Fibroblast of villous mesenchyme (primary cell): ENCODE data around the gene SEC62. TPM values are rescaled to one million over a fixed set of nuclear protein-coding genes. Genes with fewer than 3 reads are reported as not detected.

ENCODE experiments used
- DNase-seq: peaks from one replicate; pipeline ENCODE4 v3.0.0-alpha.2; 2010; ENCODE audit warnings: low read depth
- H3K4me3 ChIP-seq: 2 replicates; pipeline ENCODE4 v1.5.1; 2011; ENCODE audit warnings: low read depth, mild to moderate bottlenecking, low read length
- total RNA-seq: library from RNA; depleted of rRNA; stranded (reverse); fragments of >200 nt; gene quantifications from 2 replicates; pipeline ENCODE4 v1.2.3, GENCODE V29; 2012
- TF ChIP-seq, protein P1 (sequence below): IDR thresholded peaks from 2 replicates; pipeline ENCODE4 v1.5.1; 2012; ENCODE audit warnings: low read depth, mild to moderate bottlenecking, low read length; ENCODE audit not compliant: insufficient read depth

Gene SEC62, protein sequence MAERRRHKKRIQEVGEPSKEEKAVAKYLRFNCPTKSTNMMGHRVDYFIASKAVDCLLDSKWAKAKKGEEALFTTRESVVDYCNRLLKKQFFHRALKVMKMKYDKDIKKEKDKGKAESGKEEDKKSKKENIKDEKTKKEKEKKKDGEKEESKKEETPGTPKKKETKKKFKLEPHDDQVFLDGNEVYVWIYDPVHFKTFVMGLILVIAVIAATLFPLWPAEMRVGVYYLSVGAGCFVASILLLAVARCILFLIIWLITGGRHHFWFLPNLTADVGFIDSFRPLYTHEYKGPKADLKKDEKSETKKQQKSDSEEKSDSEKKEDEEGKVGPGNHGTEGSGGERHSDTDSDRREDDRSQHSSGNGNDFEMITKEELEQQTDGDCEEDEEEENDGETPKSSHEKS
- total RNA-seq, result 27.7 and 47.9 TPM in 2 replicates

DNA sequence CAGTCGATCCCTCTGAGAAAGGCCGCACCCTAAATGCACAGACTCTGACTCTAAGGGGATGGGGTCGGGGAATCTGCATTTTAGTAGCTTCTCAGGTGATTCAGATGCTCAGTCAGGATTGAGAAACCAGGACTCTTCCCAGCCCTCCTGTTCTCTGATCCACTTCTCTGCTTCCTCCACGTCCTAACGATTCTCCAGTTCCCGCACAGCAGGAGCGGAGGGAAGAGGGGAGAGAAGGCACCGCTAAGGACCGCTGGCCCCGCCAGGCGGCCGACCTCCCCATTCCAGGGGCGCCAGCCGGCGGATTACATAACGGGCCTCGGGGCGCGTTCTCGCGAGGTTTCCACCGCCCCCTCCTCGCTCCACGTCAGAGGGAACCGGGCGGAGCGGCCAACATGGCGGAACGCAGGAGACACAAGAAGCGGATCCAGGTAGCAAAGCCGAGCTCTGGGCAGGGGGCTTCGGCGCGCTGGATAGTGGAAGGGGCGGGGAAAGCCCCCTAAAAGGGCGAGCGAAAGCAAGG, at the start of gene SEC62:
TSS of gene SEC62 (plus strand) at position 380 of the 523 bp plus-strand sequence. CDS start at position 396, 16 bp downstream.
- TF ChIP-seq, protein P1, sequence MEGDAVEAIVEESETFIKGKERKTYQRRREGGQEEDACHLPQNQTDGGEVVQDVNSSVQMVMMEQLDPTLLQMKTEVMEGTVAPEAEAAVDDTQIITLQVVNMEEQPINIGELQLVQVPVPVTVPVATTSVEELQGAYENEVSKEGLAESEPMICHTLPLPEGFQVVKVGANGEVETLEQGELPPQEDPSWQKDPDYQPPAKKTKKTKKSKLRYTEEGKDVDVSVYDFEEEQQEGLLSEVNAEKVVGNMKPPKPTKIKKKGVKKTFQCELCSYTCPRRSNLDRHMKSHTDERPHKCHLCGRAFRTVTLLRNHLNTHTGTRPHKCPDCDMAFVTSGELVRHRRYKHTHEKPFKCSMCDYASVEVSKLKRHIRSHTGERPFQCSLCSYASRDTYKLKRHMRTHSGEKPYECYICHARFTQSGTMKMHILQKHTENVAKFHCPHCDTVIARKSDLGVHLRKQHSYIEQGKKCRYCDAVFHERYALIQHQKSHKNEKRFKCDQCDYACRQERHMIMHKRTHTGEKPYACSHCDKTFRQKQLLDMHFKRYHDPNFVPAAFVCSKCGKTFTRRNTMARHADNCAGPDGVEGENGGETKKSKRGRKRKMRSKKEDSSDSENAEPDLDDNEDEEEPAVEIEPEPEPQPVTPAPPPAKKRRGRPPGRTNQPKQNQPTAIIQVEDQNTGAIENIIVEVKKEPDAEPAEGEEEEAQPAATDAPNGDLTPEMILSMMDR, result peak; percentile 35
- DNase-seq, result peak; percentile 93
- H3K4me3 ChIP-seq, result peak within 1 kb of the TSS; percentile 85

DNA sequence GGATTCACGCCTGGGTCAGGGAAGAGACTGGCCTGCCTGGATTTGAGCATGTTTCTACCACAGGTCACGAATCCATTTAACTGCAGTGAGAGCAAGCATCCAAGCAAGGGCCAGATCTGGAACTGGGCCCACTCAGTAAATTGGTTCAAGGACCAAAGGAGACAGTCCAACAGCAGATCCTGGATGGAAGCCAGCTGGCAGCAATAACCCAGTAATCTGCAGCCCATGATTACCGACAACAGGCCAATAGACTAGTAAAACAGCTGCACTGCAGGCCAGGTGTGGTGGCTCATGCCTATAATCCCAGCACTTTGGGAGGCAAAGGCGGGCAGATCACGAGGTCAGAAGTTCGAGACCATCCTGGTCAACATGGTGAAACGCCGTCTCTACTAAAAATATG, 43.4 kb upstream of the SEC62 start:
- H3K4me3 ChIP-seq, result no peak overlapping the region
- no peak for DNase-seq
- TF ChIP-seq, protein P1, result no peak

DNA sequence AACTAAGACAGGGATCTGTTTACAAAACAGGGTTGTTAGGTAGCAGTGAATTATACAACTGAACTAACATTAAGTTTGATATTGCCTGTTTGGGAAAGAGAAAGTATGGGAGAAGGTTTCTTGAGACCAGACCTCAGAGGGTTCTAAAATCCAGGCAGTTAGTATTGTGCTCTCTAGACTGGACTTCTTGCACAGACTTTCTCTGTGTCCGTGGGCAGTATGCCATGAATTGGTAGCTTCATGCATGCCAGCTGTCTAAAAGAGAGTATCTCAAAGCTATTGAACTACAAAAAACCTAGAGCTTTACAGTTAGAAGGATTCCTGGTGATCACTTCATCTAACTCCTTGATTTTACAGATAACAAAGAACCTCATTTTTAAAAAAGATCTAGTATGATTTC, 42.8 kb upstream of the SEC62 start:
- TF ChIP-seq, protein P1, result no peak
- no peak overlapping the region for H3K4me3 ChIP-seq
- no peak for DNase-seq

DNA sequence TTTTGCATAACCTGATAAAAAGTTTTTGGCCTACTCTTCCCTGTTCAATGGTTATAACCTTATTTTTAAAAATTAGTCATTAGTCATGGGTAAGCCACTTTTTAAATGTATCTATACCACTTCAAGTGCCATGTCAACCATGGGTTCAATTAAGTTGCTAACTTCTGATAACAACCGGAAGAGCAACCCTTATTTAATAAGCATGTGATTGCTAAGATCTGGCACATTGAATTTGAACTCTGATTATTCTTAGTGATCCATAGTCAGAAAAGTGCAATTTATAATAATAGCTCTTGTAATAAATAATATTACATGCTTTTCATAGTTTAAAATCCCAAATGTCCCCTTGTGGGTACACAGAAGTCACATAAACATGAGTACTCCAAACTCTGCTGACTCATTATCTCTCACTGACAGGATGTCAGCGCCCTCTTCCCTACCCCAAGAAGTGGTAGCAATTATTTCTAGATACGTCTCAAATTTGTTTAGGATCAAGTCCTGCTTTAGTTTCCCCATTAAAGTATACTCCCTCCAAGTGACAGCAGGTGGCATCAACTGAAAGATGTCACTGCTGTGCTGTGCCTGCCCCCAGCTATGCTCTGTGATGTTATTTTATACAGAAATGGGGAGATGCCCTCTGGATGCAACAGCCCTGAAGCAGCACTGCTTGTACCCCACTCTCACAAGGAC, 36.6 kb upstream of the SEC62 start:
- DNase-seq, result no peak
- TF ChIP-seq, protein P1, result no peak
- no peak overlapping the region for H3K4me3 ChIP-seq

DNA sequence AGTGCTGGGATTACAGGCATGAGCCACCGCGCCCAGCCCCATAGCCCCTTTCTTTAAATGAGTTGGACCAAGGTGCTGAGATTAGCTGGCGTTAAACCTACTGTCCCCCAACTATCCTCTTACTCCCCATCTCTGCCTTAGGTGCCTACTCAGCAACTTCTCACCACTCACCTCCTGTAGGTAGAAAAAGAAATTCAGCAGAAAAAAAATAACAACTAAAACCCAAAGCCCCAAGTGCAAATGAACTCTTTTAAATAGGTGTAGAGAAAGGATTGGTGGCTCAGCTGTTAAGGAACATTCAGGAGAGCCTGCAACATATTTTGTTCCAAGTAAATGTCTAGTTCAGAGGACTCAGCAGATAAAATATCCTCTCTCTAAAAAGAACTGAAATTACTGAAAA, 35.8 kb upstream of the SEC62 start:
- DNase-seq, result no peak
- H3K4me3 ChIP-seq, result no peak overlapping the region
- TF ChIP-seq, protein P1, result no peak

DNA sequence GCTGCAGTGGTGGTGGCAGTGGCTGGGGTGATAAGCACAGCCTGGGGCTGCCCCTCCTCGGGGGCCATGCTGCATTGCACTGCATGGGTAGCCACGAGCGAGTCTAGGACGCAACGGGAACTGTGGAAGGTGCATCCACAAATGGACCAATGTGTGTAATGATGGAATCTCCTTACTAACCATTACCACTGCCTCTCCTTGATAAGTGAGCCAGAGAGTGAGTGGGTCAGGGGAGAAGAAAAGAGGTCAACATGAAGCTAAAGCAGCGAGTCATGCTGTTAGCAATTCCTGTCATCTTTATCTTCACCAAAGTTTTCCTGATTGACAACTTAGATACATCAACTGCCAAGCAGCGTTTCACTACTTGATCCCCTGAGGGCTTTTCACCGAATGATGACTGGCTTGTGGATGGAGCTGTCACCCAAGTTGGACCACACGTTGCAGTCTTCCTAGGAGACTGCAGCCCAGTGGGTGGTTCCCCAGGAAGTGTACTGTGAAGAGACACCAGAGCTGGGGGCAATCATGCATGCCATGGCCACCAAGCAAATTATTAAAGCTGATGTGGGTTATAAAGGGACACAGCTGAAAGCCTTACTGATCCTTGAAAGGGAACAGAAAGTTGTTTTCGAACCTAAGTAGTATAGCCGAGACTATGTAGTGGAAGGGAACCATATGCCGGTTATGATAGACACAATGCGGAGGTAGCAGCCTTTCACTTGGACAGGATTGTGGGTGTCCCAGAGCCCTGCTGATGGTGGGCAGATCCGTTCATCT, 34.7 kb upstream of the SEC62 start:
- TF ChIP-seq, protein P1, result no peak
- H3K4me3 ChIP-seq, result no peak overlapping the region
- no peak for DNase-seq
